DMS79 treated with DMSO at 0.1 percent for 48 hours (cell line): ENCODE data around the gene MALRD1.

ENCODE experiments used
- DNase-seq: peaks from one replicate; lab custom pipeline; 2025; lab: John Stamatoyannopoulos, UW

MALRD1 gene

DNA sequence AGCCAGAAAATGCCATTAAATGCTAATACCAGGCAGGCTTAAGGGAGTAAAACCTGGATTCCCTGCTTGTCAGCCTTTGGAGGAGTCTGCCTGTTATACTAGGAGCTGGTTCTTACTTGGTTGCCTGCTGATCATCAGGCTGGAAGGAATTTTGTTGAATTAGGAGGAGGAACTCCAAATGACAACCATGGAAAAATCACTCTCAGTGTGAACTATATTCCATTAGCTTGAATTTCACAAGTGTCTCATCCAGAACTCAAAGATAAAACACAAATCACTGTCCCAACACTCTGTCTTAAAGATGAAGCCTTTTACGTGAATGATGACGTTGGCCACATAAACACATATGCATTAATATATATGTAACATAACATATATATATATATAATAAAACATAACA is 528.8 kb downstream of the MALRD1 start:
- DNase-seq: no peak

DNA sequence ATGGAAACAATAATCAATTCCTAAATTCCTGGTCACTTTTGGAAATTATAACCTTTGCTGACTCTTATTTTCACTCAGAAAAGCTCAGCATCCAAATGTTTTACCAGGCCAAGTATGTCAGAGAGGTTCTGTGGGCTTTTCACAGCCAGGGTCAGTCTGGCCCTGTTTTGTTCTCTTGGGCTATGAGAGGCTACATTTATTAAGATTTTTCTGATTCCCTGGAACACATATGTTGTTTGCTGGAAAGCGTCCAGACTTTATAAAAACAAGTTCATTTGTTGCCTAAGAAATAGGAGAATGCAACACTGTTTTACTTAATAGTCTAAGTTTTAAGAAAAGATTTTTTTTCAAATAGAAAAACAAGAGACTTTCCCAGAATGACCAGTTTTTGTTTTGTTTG is 529.2 kb downstream of the MALRD1 start:
- no peak for DNase-seq

DNA sequence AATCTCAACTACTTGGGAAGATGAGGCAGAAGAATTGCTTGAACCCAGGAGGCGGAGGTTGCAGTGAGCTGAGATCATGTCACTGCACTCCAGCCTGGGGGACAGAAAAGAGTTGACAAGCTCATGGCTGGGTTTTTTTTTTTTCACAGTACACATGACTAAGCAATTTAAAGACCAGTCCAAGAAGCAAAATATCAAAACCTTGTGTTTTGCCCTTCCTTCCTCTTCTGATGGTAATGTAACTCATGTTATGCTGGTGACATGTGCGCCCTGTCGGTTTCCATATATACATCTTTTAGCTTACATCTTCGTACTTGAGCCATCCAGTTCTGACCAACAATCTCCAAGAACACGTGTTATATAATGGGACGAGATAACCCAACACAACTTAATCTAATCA is 530.0 kb downstream of the MALRD1 start:
- DNase-seq: no peak

DNA sequence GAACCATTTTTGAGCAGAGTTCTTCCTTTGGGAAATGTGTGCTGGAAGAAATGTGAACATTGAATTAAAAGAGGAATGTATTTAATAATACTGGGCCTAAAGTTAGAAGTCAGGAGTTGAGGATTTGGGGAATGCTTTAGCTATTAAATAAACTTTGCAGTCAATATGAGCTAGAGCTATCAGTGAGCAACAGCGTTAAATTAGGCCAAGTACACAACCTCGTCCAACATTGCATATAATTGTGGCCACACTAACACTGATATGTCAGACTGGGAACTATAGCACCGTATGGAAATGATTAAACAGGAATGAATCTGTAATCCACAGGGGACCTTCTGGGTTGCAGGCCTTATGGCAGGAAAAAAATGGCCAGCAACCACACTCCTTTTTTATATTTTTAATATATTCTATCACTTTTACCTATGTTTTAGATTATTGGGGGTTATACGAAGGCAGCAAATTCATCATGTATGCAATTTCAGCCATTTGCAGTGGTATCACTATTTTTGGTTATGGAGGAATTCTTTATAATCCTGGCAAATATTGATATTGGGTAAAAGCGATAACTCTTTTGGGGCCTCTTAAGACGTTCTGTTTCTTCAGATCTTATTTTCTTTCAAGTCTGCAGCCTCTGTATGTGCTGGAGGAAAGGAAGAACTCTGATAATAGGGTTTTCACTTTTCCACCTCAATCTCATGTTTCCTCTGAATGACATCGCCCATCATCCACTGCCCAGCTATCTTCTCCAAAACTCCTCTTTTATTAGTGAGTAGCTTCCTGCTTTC is 531.4 kb downstream of the MALRD1 start:
- no peak for DNase-seq

DNA sequence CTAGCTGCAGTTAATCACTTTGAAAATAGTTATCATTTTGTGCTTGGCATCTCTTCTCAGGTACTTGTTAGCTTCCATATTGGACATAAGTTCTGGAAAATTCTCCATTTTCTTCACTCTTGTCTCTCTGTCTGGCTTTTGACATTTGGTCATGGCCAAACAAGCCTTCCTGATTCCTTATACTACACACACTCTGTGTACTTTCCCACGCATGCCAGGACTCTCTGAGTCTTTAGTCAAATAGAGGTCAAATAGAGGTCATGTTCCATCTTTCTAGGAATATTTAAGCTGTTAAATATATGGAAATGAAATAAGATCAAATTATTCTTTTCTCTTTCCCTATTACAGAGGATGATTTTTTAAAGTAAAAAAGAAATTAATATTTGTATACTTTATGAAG is 532.1 kb downstream of the MALRD1 start:
- no peak for DNase-seq

DNA sequence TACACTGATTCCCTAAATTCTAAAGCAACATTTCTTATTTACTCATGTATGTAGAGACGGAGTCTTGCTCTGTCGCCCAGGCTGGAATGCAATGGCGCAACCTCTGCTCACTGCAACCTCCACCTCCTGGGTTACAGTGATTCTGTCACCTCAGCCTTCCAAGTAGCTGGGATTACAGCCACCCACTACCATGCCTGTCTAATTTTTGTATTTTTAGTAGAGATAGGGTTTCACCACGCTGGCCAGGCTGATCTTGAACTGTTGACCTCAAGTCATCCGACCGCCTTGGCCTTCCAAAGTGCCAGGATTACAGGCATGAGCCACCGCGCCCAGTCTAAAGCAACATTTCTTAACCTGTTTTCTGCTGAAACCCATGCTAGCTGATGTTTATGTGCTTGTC is 540.0 kb downstream of the MALRD1 start:
- DNase-seq: no peak

DNA sequence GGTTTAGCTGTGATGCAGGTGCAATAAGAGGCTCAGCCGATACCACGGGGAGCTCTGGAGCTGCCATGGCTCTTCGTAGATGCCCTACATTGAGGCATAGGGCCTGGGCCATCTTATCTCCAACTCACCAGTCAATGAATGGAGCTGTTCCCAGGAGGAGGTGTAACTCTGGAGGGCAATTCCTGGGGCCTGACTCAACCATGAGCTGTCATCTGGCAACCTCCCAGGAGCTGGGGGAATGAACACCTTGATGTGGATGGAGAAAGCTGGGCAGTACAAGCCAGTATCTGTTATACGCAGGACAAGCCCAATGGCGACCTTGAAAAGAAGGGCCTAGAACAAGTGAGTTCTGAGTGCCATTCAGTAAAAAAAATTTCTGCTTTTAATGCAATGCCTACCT is 543.7 kb downstream of the MALRD1 start:
- DNase-seq: no peak

DNA sequence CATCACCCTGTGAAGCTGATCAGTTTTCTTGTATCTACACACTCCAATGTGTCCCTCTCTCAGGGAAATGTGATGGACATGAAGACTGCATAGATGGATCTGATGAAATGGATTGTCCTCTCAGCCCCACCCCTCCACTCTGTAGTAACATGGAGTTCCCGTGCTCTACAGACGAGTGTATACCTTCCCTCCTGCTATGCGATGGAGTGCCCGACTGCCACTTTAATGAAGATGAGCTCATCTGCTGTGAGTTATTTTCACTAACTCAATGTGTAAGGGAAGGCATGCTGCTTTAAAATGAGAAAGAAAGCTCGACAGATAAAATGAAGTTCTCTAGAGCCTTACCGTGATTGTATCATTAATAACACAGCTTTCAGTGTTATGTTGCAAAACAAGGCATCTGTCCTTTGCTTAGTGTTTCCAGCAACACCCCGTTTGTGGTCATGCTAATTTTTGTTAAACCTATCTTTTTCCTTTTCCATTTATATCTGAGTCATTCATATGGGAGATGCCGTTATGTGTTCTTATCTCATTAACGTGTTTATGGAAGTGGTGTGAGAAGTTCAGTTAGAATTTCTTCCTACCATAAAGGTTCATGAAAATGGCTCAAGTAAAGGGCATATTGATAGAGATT is 546.7 kb downstream of the MALRD1 start:
- no peak for DNase-seq

DNA sequence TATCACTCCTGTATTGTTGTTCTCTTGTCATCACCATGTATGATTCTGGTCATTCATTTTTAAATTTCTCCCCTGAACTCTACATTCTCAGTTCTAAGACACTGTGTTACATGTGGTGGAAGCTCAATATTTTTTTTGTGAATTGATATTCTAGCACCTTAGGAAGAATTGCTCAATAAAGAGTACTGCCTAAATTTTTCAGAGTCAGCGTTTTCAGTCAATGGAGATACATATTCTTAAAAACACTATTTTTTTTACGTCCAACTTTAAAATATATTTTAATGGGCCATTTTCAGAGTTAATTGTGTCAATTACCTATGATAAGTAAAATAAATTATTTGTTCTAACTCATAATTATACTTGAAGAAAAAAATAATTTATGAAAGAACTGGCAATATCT is 557.2 kb downstream of the MALRD1 start:
- DNase-seq: no peak

DNA sequence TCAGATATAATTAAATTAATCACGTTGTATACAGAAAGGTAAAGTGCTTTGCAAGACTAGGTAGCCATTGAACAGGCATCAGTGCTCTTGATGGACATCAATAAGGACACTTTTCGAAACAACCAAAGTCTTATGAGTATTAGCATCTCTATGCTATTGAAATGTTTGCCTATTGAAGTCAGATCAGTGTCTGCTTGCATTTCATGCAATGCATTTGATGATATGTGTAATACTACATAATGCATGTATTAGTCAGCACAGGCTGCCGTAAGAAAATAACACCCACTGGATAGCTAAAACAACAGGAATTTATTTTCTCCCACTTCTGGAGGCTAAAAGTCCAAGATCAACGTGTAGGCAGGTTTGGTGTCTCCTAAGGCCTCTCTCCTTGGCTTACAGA is 558.4 kb downstream of the MALRD1 start:
- no peak for DNase-seq

DNA sequence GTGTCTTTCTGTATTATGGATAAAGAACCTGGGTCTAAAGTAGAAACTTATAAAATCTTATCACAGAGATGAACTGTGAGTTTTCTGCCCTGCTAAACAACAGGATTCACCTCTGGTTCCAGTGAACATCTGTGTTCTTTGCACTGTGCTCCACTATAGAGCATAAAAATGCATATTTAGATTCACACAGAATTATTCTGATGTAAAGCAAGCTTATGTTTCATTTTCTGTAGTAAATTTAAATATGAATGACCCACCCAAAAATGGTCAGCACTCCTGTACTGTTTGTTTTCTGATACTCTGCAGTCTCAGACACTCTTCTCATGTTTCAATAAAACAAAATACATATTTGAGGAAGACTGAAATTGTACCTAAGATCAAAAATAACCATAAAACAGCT is 563.2 kb downstream of the MALRD1 start:
- DNase-seq: no peak

DNA sequence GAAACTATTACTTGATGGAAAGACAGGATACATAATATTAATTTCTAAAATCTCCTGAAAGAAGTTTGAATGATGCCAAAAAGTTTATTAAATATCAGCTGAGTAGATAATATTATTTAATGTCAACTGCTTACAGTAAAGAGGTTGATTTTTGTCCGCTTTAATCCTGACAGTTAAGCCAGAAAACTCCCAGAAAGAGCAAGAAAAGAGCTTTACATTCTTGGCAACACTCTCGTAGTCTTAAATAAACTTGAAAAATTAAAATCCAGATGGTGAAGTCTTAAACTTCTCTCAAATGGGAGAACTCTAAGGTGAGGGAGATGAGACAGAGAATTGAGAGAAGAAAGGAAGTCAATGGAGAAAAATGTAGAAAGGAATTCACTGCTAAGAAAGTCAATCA is 568.4 kb downstream of the MALRD1 start:
- DNase-seq: no peak

DNA sequence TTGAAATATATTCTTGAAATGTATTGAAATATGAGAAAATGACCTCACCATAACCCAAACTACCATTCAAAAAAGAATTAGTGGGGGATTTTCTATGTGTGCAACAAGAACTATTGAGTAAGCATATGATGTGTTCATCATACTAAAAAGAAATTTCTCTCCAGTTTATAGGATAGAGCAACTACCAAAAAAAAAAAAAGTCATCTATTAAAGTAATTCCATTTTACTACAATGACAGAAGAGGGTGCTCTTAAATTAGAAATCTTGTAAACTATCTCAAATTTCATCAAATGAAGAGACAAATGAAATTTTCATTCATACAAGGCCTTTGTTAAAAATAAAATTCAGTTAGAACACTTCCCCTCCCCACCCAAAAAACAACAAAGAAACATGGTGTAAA is 572.2 kb downstream of the MALRD1 start:
- DNase-seq: no peak

DNA sequence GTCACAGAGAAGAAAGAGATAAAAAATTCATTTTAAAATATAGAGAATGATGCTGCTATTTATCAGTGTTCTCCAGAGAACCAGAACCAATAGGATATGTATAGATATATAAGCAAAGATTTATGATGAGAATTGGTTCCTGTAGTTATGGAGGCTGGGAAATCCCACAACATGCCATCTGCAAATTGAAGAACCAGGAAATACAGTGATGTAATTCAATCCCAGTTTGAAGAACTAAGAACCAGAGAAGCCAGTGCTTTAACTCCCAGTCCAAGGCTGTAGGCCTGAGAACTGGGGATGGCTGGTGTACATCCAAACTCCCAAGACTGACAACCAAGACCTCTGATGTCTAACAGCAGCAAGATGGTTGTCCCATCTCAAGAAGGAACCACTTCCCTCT is 574.7 kb downstream of the MALRD1 start:
- no peak for DNase-seq

DNA sequence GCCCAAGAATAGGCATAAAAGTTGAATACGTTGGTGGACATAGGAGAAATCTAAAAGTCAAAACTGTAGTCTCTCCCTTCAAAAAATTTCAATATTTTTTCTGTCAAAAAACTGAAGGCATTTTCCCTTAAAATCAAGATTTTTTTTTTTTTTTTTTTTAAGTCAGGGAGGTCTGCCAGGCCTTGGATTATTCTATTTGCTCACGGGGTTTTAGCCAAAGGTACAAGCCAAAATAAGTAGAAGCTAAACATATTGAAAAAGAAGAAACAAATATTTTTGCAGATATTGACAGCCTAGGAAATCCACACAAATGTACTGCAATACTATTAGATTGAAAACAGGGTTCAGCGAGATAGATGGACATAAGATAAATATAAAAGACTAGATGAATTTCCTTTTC is 577.6 kb downstream of the MALRD1 start:
- no peak for DNase-seq

DNA sequence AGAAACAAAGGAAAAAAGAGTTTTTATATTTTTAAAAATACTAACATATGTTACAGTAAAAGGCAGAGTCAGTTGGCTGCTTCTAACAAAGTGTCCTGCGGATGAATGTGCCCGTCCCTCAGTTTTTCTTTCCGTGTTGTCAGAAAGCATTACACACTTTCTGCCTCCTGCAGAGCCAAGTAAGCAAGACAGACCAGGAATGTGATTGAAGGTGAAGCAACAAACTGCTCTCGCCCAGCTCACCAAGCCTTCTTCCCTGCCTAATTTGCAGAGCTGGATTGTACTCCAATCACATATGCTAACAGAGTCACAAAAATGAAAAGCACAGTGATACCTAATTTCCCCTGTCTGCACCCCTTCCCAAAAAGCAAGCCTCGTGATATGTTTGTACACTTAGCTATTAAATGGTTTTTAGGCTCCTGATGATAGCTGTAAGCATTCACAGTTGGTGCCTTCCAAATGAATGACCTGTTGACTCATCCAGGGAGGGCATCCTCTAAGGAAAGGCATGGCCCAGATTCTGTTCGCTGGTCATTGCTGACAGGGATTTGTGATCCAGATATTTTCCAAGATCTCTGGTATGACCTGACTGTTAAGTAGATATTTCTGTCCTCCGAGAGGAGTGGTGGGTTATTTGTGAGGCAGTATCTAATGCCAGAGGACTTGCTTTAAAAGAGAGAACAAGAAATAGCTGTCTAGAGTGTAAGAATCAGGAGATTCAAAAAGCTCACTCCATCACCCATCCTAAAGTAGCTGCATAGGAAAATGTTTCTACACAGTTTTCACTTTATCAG is 580.4 kb downstream of the MALRD1 start:
- DNase-seq: no peak

DNA sequence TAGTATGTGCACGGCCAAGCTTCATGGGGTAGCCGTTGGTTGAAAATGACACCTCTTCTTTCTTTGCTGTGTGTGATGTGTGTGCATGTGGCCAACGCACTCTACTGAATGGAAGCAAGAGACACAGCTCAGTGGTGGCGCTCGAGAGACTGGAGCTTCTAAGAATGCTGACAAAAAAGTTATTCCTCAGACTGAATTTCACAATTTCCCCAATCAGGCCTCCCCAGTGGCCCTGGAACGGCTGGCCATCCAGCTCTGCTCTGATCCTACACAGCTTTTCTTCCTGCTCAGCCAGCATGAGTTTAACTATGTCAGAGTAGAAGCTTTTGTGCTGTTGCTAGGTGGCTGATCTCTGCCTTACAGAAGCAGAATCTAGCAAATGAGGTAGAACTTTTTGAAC is 581.0 kb downstream of the MALRD1 start:
- no peak for DNase-seq

DNA sequence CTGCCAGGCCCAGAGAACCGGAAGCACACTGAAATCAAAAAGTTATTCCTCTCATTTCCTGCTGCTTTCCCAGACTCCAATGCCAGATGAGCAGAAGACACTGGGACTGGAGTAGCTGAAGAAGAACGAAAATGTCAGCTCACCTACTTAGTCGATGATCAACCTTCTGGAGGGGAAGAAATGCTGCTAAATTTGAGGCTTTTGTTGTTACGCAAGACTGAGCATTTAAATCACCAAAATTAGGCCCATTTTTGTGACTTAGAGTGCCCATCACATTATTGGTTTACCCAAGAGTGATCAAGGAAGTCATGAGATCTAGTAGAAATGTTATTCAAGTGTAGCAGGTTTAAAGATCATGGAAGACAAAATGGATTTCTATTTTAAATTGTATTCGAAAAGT is 585.6 kb downstream of the MALRD1 start:
- DNase-seq: no peak

DNA sequence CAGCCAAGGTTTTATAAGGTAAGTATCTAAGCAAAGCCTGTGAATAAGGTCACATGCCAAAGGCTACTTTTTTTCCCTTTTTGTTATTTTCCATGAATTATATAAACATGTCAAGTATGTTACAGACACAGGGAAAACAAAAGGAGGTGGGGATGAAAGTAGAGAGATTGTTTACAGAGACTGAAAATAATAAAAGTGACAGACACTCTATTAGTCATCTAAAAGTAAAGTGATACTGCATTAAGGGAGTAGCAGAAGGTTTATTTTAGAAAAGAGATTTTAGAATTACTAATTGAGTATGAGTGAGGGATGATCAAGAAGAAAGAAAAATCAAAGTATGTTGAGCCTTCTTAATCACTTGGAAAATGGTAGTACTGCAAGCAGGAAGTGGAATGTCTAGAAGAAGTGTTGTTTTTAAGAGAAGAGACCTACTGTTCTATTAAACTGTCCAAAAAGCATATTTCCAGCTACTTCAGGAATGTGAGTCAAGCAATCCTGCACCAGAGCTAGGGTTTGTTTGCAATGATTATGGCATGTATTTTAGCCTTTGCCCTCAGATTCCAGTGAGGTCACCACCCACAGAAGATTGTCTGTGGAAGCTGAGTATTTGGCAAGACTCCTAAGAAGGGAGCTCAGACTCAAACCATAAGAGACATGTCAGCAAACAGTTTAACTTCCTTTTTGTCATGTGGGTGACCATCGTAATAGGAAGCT is 589.7 kb downstream of the MALRD1 start:
- no peak for DNase-seq

DNA sequence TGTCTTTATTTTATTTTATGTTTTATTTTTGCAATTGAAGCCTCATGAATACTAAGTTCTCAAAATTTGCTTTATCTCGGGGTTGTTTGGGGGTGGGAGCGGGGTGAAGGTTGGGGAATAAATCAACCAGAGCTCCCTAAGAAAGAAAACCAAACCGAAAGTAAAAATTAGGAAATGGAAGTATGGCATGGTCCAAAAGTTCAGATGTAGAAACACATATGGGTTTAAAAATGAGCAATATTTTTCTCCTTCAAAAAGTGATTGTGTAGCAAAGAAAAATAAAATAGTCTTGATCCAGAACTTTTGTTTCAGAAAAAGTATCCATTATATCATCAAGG is 590.3 kb downstream of the MALRD1 start:
- DNase-seq: no peak

DNA sequence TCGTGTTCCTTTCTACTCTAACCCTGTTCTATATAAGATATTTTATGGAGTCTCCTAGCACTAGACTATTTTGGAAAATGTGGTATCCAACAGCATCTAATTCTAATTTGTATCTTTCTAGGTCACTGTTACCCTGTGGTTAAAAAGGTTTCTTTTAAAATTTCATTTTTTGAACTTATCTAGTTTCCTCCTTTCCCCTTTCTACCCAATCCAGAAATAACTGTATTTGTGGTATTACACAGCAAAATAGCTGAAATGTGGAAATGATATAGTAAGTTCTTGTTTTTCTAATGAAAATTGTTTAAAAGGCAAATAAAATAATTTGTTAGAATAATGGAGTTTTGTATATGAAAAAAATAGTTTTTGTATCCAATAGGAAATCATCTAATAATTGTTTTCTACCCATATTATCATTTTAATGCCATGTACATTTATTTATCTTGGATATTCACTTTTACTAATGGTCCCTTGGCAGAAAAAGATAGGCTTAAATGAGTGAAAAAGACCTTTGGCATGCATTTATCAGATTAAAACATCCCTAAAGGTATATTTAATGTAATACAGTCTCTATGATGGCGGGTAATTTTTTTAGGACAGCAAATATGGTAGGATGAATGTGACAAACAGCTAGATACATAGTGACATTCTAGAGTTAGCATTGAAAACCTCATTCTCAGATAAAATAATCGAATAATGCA is 592.1 kb downstream of the MALRD1 start:
- no peak for DNase-seq

DNA sequence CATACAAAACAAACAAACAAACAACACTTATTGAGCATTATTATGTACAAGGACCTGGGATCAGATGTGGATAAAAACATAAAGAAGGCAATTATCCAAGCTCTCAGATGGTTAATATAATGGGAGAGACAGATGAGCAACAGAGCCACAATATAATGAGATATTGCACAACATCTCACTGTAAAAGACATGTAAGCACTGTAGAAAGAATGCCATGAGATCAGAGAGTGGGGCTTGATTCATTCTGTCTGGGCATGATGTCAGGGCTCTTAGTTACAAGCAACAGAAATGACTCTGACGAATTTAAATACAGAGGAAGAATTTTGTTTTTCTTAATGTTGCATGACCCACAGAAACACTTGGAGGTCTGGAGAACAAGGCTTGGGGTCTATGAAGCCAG is 602.9 kb downstream of the MALRD1 start:
- no peak for DNase-seq
